Mesodermal cell (in vitro differentiated cells): Measurements from ENCODE around the gene CD99L2.

Source experiments
- H3K27ac ChIP-seq: 2 replicates; pipeline ENCODE4 v1.7.0; 2013; ENCODE audit warnings: mild to moderate bottlenecking, low read depth, low read length, moderate library complexity; ENCODE audit not compliant: severe bottlenecking
- H3K36me3 ChIP-seq: 2 replicates; pipeline ENCODE4 v1.7.1; 2013; ENCODE audit warnings: mild to moderate bottlenecking, low read length, moderate library complexity; ENCODE audit not compliant: control insufficient read depth, insufficient read depth
- H3K4me1 ChIP-seq: one replicate; pipeline ENCODE4 v1.7.1; 2013; ENCODE audit warnings: mild to moderate bottlenecking, low read length; ENCODE audit not compliant: insufficient read depth, control insufficient read depth, poor library complexity, severe bottlenecking
- H3K4me3 ChIP-seq: 2 replicates; pipeline ENCODE4 v1.7.0; 2013; ENCODE audit warnings: low read length, control low read depth, mild to moderate bottlenecking; ENCODE audit not compliant: insufficient read depth, poor library complexity, severe bottlenecking; ENCODE audit errors: extremely low read depth
- H3K9me3 ChIP-seq: 2 replicates; pipeline ENCODE4 v1.7.1; 2013; ENCODE audit warnings: mild to moderate bottlenecking, low read length, moderate library complexity; ENCODE audit not compliant: control insufficient read depth
- WGBS, 2 experiments: methylation state at CpG; one replicate each; pipeline ENCODE4 v1.1.5; 2013; ENCODE audit warnings: missing lambda C conversion rate in 2 of 2; ENCODE audit not compliant: insufficient coverage in 2 of 2; 5-methylcytosine and 5-hydroxymethylcytosine counted together

Gene CD99L2

DNA sequence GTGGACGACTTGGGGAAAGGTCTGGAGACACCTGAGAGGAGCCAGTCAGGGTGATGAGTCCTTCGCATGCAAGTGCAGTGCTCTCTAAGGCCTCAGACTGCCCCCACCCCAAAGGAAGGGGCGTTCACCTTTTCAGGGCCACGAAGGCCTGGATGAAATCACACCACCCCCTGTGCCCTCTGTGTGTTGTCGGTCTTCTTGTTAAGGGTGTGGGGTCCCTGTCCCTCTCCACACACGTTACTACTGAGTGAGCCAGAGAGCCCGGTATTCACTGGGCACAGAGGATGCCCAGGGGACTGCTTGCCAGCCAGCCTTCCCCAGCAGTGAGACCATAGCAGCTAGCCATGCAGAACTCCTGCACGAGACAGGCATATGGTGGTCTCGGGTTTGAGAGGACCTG, 133.2 kb downstream of the CD99L2 start:
- Histone ChIP-seq H3K9me3 (no peaks in the 10 kb centered on the region), H3K4me1 (peaks cover 4% of the 10 kb centered on the region), H3K4me3 (no peak overlapping the region), H3K27ac (no peak overlapping the region), H3K36me3 (peaks cover 3% of the 10 kb centered on the region)
- WGBS, 2 experiments = 97% methylated on average over 3 of the region's 9 CpGs; no CpG with 5 or more reads in 1 of the 2 experiments

DNA sequence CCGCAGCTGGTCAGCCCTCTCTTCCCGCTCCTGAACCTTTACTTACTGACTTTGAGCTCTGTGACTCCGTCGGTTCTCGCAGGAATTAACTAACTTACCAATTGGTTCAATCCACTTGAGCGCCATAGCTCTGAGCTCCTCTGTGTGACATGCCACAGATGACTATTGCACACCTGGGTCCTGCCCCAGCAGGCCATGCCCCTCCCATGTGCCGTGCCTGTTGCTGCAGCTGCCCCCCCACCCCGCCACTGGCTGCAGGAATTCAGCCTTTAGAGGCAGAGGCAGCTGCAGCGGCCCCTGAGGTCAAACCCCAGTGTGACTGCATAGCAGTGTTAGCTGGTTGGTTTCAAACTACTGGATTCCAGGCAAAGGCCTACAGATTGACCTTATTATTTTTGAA, 134.7 kb downstream of the CD99L2 start:
- Histone ChIP-seq H3K4me1 (peaks cover 8% of the 10 kb centered on the region), H3K9me3 (no peaks in the 10 kb centered on the region), H3K36me3 (peaks cover 3% of the 10 kb centered on the region), H3K4me3 (no peak overlapping the region), H3K27ac (no peak overlapping the region)
- 75 to 100% methylated on average over 1 to 2 of the region's 9 CpGs for WGBS, 2 experiments

DNA sequence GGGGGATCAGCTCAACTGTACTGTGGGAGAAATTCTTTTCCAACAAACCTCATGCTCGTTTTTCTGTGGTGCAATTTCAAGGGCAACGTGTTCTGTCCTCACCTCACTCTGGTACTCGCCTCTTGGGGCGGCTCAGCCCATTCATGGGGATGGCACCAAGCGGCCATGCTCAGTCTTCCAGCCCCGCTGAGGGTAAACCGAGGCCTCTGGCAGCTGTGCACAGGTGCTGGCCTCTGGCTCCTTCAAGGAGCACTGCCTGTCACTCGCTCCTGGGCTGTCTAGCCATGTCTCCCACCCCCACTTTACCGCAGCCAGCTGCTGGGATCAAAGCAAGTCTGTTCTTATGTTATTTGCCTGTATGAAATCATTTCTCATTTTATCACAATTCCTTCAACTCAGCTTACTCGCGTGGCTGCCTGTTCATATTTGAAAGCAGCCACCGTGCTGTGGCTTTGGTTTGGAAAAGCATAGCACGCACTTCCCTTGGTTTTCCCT, 135.1 kb downstream of the CD99L2 start:
- no peaks in the 10 kb centered on the region for H3K9me3 ChIP-seq
- H3K36me3 ChIP-seq = peaks cover 3% of the 10 kb centered on the region
- H3K4me1 ChIP-seq = peaks cover 8% of the 10 kb centered on the region
- H3K27ac ChIP-seq = no peak overlapping the region
- H3K4me3 ChIP-seq = no peak overlapping the region
- 83 to 99% methylated on average over 2 to 10 of the region's 13 CpGs for WGBS, 2 experiments

DNA sequence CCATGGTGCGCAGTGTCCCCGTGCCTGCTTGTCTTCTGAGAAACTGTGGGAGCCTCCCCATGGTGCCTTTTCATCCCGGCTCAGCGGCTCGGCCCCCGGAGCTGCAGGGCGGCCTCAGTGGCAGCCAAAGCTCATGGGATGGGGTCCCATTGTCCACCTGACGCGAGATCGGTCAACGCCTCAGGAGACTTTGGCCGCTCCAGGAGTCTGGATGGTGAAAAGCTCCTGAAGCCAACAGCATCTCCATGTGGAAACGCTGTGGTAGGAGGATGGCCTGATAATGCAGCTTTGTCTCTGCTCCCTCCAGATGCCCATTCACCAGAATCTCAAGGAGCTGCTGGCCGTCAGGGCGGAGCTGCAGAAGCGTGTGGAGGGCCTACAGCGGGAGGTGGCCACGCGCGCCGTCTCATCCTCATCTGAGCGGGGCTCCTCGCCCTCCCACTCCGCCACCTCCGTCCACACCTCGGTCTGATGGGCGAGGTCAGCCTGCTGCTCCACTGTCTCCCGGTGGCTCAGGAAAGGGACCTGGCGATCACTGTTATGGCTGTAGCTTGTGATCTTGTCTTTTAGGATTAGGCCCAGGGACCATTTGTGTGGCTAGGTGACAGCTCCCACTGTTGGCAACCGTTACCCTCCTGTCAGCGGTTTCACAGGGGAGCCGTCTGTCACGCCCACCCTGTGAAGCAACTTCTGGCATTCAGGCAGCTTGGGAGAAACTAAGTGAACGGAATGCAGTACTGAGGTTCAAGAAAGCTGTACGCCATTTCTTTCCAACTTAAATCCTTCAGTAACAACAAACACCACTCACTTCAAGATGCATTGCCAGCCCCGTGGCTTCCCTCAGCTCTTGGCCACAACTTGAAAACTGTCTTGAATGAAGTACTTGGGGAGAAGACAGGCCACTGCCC, 136.0 kb downstream of the CD99L2 start:
- Histone ChIP-seq H3K4me1 (peaks cover 8% of the 10 kb centered on the region), H3K36me3 (peaks cover 3% of the 10 kb centered on the region), H3K27ac (no peak overlapping the region), H3K9me3 (no peaks in the 10 kb centered on the region), H3K4me3 (no peak overlapping the region)
- 91 to 93% methylated on average over 8 to 20 of the region's 36 CpGs for WGBS, 2 experiments

DNA sequence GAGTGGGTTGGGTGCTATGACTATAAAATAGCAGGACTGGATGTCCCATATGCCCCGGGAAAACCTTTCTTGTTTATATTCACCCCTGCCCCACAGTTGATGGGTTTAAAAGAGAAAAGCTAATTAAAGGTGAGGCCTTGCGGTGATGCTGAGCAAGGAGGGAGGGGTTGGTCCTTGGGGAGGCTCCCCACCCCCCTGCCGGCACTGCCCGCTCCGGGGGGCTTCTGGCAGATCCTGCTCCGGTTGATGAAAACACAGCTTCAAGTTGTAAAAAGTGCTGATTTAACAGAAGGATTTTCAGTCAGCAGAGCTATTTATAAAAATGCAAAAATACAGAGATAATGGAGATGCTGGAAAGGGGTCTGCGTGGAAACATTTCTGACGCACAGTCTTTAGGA, 136.7 kb downstream of the CD99L2 start:
- WGBS, 2 experiments = 93% methylated on average over 5 of the region's 8 CpGs; no CpG with 5 or more reads in 1 of the 2 experiments
- H3K4me3 ChIP-seq = no peak overlapping the region
- H3K9me3 ChIP-seq = no peaks in the 10 kb centered on the region
- no peak overlapping the region for H3K27ac ChIP-seq
- H3K4me1 ChIP-seq = peaks cover 4% of the 10 kb centered on the region
- H3K36me3 ChIP-seq = peaks cover 3% of the 10 kb centered on the region

DNA sequence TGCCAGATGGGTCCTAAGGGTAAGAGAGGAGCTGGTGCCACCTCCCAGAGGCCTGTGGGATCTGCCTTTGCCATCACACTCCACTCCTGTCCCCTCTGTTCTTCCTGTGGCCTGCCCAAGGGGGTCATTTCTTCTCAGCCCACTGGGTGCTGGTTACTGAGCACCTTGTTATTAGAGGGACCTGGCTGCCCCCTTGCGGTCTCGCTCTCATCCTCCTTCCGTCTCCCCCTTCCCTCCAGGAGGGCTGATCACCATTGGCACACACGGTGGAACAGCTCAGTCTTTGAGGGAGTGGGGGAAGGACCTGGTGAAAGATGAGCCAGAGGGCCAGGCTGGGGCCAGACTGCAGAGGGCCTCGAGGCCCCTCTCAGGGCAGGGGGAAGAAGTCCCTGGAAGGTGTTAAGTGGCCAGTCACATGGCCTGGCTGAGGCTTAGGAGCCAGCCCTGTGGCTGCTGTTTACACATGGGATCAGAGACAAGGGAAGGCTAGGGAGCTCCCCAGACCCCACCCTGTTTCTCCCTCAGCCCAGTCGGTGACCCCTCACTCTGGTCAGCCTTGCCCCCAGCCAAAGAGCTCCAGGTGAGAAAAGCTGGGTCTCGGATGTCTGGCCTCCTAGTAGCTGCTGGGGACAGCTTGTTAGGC, 137.2 kb downstream of the CD99L2 start:
- Histone ChIP-seq H3K9me3 (no peaks in the 10 kb centered on the region), H3K36me3 (peaks cover 3% of the 10 kb centered on the region), H3K27ac (no peak overlapping the region), H3K4me1 (peaks cover 4% of the 10 kb centered on the region), H3K4me3 (no peak overlapping the region)
- WGBS, 2 experiments = 87% methylated on average over 4 of the region's 7 CpGs; no CpG with 5 or more reads in 1 of the 2 experiments

DNA sequence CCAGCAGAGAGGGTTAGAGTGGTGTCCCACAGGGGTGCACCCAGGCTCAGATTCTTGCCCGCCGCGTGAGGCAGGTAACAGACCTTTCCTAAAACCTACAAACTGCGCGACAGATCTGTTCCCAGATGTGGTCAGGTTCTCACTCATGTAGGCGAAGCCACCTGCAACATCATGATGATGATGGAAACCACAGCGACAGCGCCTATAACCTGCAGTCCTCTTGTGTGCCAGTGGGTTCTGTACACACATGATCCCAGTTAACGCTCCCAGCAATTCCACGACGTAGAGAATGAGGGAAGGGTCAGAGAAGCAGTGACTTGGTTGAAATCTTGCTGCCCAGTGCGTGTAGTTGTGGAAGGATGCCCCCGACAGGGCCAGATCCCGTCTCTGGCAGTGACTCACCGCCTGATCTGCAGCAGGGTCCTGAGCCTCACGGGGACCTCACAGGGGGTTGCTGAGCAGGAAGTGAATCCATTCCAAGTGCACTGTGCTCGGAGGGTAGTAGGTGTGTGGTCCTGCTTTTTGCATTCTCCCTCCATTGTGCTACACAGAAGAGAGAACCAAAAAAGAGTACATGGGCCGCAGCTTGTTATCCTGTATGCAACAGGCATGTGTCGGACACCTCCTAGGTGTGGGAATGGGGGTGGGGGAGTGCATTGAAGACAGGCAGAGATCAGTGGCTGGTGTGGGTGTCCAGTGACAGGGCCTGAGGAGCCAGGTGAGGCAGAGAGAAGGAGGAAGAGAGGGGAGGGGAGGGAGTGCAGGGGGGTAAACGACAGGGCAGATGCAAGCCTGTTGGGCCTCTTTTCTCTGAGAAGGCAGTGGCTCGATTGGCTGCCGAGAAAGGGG, 138.7 kb downstream of the CD99L2 start:
- H3K36me3 ChIP-seq = peaks cover 3% of the 10 kb centered on the region
- H3K9me3 ChIP-seq = no peaks in the 10 kb centered on the region
- no peak overlapping the region for H3K4me3 ChIP-seq
- WGBS, 2 experiments = 75 to 84% methylated on average over 14 of the region's 22 CpGs
- no peak overlapping the region for H3K27ac ChIP-seq
- H3K4me1 ChIP-seq = peaks cover 4% of the 10 kb centered on the region

DNA sequence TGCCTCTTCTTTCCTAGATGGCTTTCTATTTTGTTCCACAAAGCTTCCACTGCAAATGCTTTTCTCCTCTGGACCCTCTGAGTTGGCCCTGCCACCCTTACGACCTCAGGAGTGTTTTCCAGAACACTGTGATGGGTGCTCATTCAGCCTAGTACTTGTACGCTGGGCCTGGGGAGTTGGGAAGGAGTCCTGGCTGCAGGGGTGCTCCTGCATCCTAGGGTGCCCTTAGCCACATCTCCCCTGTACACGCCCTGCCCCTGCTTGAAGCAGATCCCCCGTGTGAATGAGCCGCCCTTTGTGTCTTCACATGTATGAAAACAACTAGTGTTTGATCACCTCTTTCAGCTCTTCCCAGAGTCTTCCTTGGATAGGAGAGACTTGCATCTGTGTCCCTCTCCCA, 141.1 kb downstream of the CD99L2 start:
- Histone ChIP-seq H3K4me1 (peaks cover 4% of the 10 kb centered on the region), H3K4me3 (no peak overlapping the region), H3K9me3 (no peaks in the 10 kb centered on the region), H3K27ac (no peak overlapping the region), H3K36me3 (peaks cover 8% of the 10 kb centered on the region)
- WGBS, 2 experiments = 100% methylated on average over 1 of the region's 5 CpGs; no CpG with 5 or more reads in 1 of the 2 experiments

DNA sequence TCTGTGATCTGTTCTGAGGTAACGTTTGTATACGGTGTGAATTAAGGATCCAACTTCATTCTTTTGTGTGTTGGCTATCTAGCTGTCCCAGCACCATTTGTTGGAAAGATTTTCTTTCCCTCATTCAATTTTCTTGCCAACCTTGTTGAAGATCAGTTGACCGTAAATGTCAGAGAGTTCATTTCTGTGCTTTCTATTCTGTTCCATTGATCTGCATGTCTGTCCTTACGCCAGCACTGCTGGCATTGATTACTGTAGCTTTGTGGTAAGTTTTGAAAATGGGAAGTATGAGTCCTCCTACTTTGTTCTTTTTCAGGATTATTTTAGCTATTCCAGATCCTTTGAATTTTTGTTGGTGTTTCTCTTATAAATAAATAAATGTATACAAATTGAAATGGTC, 144.5 kb downstream of the CD99L2 start:
- H3K36me3 ChIP-seq = peaks cover 8% of the 10 kb centered on the region
- no CpG with 5 or more reads among the region's 4 CpGs for WGBS, 2 experiments
- no peaks in the 10 kb centered on the region for H3K9me3 ChIP-seq
- H3K27ac ChIP-seq = no peak overlapping the region
- no peak overlapping the region for H3K4me3 ChIP-seq
- no peaks in the 10 kb centered on the region for H3K4me1 ChIP-seq

DNA sequence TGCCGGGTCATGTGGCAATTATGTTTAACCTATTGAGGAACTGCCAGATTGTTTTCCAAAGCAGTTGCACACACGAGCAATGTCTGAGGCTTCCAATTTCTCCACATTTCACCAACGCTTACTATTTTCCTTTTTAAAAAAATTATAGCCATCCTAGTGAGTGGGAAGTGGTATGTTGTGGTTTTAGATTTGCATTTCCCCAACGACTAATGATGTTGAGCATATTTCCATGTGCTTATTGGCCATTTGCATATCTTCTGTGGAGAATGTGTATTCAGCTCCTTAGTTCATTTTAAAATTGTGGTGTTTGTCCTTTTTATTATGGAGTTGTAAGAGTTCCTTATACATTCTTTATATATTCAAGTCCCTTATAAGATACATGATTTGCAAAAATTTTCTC, 145.1 kb downstream of the CD99L2 start:
- Histone ChIP-seq H3K9me3 (no peaks in the 10 kb centered on the region), H3K4me1 (no peaks in the 10 kb centered on the region), H3K4me3 (no peak overlapping the region), H3K27ac (no peak overlapping the region), H3K36me3 (peaks cover 8% of the 10 kb centered on the region)
- no CpG with 5 or more reads among the region's 4 CpGs for WGBS, 2 experiments
